Measurements from ENCODE around the gene INAVA.

INAVA gene

GRCh38 chr1:200856716-200857357, 37.9 kb upstream of the INAVA start:
- H3K27me3 Mint-ChIP-seq (ENCODE audit: low read depth, poor library complexity): no peaks in the 10 kb centered on the region
- no peaks in the 10 kb centered on the region for H3K4me1 Mint-ChIP-seq
- no peak overlapping the region for H3K4me3 Mint-ChIP-seq
- H3K9me3 Mint-ChIP-seq: no peaks in the 10 kb centered on the region
- no peak overlapping the region for H3K27ac Mint-ChIP-seq
- peaks cover 40% of the 10 kb centered on the region for H3K36me3 Mint-ChIP-seq (ENCODE audit: low read depth)
- TF ChIP-seq, protein P1, sequence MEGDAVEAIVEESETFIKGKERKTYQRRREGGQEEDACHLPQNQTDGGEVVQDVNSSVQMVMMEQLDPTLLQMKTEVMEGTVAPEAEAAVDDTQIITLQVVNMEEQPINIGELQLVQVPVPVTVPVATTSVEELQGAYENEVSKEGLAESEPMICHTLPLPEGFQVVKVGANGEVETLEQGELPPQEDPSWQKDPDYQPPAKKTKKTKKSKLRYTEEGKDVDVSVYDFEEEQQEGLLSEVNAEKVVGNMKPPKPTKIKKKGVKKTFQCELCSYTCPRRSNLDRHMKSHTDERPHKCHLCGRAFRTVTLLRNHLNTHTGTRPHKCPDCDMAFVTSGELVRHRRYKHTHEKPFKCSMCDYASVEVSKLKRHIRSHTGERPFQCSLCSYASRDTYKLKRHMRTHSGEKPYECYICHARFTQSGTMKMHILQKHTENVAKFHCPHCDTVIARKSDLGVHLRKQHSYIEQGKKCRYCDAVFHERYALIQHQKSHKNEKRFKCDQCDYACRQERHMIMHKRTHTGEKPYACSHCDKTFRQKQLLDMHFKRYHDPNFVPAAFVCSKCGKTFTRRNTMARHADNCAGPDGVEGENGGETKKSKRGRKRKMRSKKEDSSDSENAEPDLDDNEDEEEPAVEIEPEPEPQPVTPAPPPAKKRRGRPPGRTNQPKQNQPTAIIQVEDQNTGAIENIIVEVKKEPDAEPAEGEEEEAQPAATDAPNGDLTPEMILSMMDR (IDR thresholded peaks at IDR 0.05): no peak
- DNase-seq: no peak

DNA sequence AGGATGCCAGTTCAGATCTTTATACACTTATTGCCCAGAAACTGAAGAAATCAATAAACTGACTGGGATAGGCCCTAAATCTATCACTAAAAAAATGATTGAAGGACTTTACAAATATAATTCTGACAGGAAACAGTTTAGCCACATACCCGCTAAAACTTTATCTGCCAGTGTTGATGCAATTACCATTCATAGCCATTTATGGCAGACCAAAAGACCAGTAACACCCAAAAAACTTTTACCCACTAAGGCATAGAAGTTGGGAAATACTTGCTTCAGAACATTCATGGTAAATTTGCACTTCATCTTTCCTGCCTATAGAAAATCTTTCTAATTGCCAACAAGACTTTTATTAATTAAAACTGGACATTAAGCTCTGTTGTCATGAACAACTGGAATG, 36.9 kb upstream of the INAVA start:
- peaks cover 45% of the 10 kb centered on the region for H3K36me3 Mint-ChIP-seq (ENCODE audit: low read depth)
- TF ChIP-seq, protein P1 (IDR thresholded peaks at IDR 0.05): no peak
- no peaks in the 10 kb centered on the region for H3K9me3 Mint-ChIP-seq
- H3K4me1 Mint-ChIP-seq: no peaks in the 10 kb centered on the region
- H3K27me3 Mint-ChIP-seq (ENCODE audit: low read depth, poor library complexity): no peaks in the 10 kb centered on the region
- DNase-seq: no peak
- no peak overlapping the region for H3K27ac Mint-ChIP-seq
- H3K4me3 Mint-ChIP-seq: no peak overlapping the region

DNA sequence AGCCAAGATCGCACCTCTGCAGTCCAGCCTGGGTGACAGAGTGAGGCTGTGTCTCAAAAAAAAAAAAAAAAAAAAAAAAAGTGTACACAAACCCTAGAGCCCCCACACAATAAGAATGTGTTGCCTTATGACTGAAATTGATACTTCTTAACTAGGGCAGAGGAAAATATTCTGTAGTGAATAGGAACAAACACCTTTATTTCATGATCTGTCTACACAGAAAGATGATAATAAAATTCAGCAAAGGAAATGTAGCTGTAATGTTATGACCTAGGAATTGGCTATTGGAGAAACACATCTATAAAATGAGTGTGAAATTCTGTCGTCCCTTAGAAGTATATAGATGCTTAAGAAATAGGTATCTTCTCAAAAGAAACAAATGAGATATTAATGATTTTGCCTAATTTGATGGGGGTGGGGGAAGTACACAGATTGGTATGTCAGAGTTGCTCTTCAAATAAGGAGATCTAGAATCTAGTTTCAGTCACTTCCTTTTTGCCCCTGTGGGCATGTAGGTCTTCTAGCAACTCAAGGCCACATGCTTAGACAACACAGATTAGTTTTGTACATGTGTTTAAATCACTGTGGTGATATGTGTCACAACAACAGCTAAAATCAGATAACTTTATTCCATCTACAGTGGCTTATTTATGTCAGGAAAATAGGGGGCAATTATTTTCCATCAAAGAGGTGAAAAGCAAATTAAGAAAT, 32.6 kb upstream of the INAVA start:
- TF ChIP-seq, protein P1 (IDR thresholded peaks at IDR 0.05): no peak
- no peaks in the 10 kb centered on the region for H3K9me3 Mint-ChIP-seq
- no peak overlapping the region for H3K4me3 Mint-ChIP-seq
- no peaks in the 10 kb centered on the region for H3K27me3 Mint-ChIP-seq (ENCODE audit: low read depth, poor library complexity)
- H3K4me1 Mint-ChIP-seq: peaks cover 22% of the 10 kb centered on the region
- DNase-seq: no peak
- peaks cover 48% of the 10 kb centered on the region for H3K36me3 Mint-ChIP-seq (ENCODE audit: low read depth)
- peak overlapping the region; percentile 37 for H3K27ac Mint-ChIP-seq

DNA sequence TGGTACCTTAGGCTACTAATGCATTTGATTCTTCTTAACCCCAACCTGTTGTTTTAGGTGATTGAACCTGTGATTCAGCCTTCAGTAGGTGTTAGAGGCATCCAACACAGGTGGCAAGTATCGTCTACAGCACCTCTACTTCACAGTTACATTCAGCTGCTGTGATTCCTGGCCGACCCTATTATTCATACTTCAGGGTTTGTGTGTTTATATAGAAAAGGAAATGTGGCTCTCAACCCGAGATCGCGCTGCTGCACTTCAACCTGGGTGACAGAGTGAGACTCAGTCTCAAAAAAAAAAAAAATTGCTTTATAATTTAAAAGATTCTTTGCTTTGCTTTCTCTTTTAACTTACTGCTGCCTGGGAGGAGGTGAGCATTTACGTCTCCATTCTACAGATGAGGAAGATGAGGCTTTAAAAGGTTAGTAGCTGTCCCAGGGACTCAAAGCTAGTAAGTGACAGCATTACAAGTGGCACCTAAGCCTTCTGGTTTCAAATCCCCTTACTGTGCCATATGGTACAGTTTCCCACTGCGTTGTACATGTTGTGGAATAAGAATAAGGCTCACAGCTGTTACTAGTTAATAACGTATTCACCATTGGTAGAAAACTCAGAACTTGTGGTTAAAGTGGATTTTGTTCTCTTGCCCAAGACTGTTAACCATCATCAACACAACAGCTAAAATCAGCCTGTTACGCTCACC, 31.8 kb upstream of the INAVA start:
- no peak for DNase-seq
- no peaks in the 10 kb centered on the region for H3K27me3 Mint-ChIP-seq (ENCODE audit: low read depth, poor library complexity)
- TF ChIP-seq, protein P1 (IDR thresholded peaks at IDR 0.05): no peak
- no peak overlapping the region for H3K4me3 Mint-ChIP-seq
- peaks cover 28% of the 10 kb centered on the region for H3K4me1 Mint-ChIP-seq
- no peak overlapping the region for H3K27ac Mint-ChIP-seq
- H3K36me3 Mint-ChIP-seq (ENCODE audit: low read depth): peaks cover 47% of the 10 kb centered on the region
- H3K9me3 Mint-ChIP-seq: no peaks in the 10 kb centered on the region

DNA sequence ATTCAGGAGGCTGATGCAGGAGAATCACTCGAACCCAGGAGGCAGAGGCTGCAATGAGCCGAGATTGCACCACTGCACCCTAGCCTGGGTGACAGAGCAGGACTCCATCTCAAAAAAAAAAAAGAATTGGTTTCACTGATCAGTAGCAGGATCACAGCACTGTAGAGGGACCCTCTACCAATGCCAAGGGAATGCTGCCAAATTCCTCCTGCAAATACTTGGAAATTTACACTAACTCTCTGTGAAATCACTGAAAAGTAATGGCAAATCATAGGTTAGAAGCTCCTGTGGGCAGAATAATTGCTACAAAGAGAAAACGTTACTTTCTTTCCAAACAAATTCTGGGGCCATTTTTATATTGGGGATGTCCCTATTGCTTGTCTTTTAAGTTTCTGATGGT, 28.6 kb upstream of the INAVA start:
- H3K36me3 Mint-ChIP-seq (ENCODE audit: low read depth): peaks cover 30% of the 10 kb centered on the region
- H3K4me3 Mint-ChIP-seq: no peak overlapping the region
- no peak for DNase-seq
- peaks cover 31% of the 10 kb centered on the region for H3K4me1 Mint-ChIP-seq
- TF ChIP-seq, protein P1 (IDR thresholded peaks at IDR 0.05): no peak
- no peak overlapping the region for H3K27ac Mint-ChIP-seq
- no peaks in the 10 kb centered on the region for H3K9me3 Mint-ChIP-seq
- H3K27me3 Mint-ChIP-seq (ENCODE audit: low read depth, poor library complexity): peaks cover 8% of the 10 kb centered on the region
